ENCODE data around the gene ZNF474. TPM values are rescaled to one million over a fixed set of nuclear protein-coding genes. Genes with fewer than 3 reads are reported as not detected.

Gene ZNF474
- total RNA-seq, 3 donors from 2014 or later: 0.33 to 0.48 (median 0.44) TPM

GRCh38 chr5:122118356-122118948 lies 10.9 kb upstream of the ZNF474 start:
- TF ChIP-seq CTCF (IDR thresholded peaks at IDR 0.05) (no peak), POLR2AphosphoS5 (IDR thresholded peaks at IDR 0.05) (no peak), POLR2A (IDR thresholded peaks at IDR 0.05) (no peak)
- Histone ChIP-seq H3K27ac (no peak overlapping the region), H3K36me3 (no peaks in the 10 kb centered on the region), H3K9me3 (no peaks in the 10 kb centered on the region), H3K4me1 (no peaks in the 10 kb centered on the region), H3K27me3 (no peaks in the 10 kb centered on the region), H3K4me3 (no peak overlapping the region)
- no peak for DNase-seq (ENCODE audit: low spot score in 2 of 2)
- intact Hi-C loops (cut with DNase I; ENCODE audit: low total_unique reads): no loop called here

- Histone ChIP-seq H3K27me3 (no peaks in the 10 kb centered on the region), H3K9me3 (no peaks in the 10 kb centered on the region), H3K4me3 (no peak overlapping the region), H3K36me3 (no peaks in the 10 kb centered on the region), H3K4me1 (no peaks in the 10 kb centered on the region), H3K27ac (no peak overlapping the region)
- intact Hi-C loops (cut with DNase I; ENCODE audit: low total_unique reads): no loop called here
- DNase-seq (ENCODE audit: low spot score in 2 of 2): no peak
- TF ChIP-seq CTCF (IDR thresholded peaks at IDR 0.05): no peak
- no peak for TF ChIP-seq POLR2A (IDR thresholded peaks at IDR 0.05)
- TF ChIP-seq POLR2AphosphoS5 (IDR thresholded peaks at IDR 0.05): no peak
Measured at GRCh38 chr5:122119205-122119604, 10.1 kb upstream of the ZNF474 start.

- no peak overlapping the region for H3K27ac ChIP-seq
Measured at GRCh38 chr5:122120493-122120892, 8.9 kb upstream of the ZNF474 start.

GRCh38 chr5:122120957-122121356 lies 8.4 kb upstream of the ZNF474 start:
- no peaks in the 10 kb centered on the region for H3K36me3 ChIP-seq
- no peak for TF ChIP-seq CTCF (IDR thresholded peaks at IDR 0.05)
- TF ChIP-seq POLR2AphosphoS5 (IDR thresholded peaks at IDR 0.05): no peak
- TF ChIP-seq POLR2A (IDR thresholded peaks at IDR 0.05): no peak
- no peak overlapping the region for H3K27ac ChIP-seq
- H3K27me3 ChIP-seq: no peaks in the 10 kb centered on the region
- DNase-seq (ENCODE audit: low spot score in 2 of 2): no peak
- intact Hi-C loops (cut with DNase I; ENCODE audit: low total_unique reads): no loop called here
- no peaks in the 10 kb centered on the region for H3K4me1 ChIP-seq
- H3K9me3 ChIP-seq: no peaks in the 10 kb centered on the region
- H3K4me3 ChIP-seq: no peak overlapping the region

More at GRCh38 chr5:122120493-122120892, 8.9 kb upstream of the ZNF474 start:
- Histone ChIP-seq H3K4me3 (no peak overlapping the region), H3K36me3 (no peaks in the 10 kb centered on the region), H3K9me3 (no peaks in the 10 kb centered on the region), H3K27me3 (no peaks in the 10 kb centered on the region), H3K4me1 (no peaks in the 10 kb centered on the region)
- intact Hi-C loops (cut with DNase I; ENCODE audit: low total_unique reads): no loop called here
- no peak for DNase-seq (ENCODE audit: low spot score in 2 of 2)
- TF ChIP-seq POLR2AphosphoS5 (IDR thresholded peaks at IDR 0.05): no peak
- TF ChIP-seq POLR2A (IDR thresholded peaks at IDR 0.05): no peak
- no peak for TF ChIP-seq CTCF (IDR thresholded peaks at IDR 0.05)

GRCh38 chr5:122121479-122122465 lies 7.6 kb upstream of the ZNF474 start:
- DNase-seq (ENCODE audit: low spot score in 2 of 2): no peak
- H3K36me3 ChIP-seq: no peaks in the 10 kb centered on the region
- intact Hi-C loops (cut with DNase I; ENCODE audit: low total_unique reads): no loop called here
- H3K4me3 ChIP-seq: no peak overlapping the region
- H3K9me3 ChIP-seq: no peaks in the 10 kb centered on the region
- H3K27ac ChIP-seq: no peak overlapping the region
- no peaks in the 10 kb centered on the region for H3K27me3 ChIP-seq
- no peak for TF ChIP-seq POLR2AphosphoS5 (IDR thresholded peaks at IDR 0.05)
- no peak for TF ChIP-seq CTCF (IDR thresholded peaks at IDR 0.05)
- no peak for TF ChIP-seq POLR2A (IDR thresholded peaks at IDR 0.05)
- H3K4me1 ChIP-seq: no peaks in the 10 kb centered on the region
